Measurements from ENCODE around the gene USP25. TPM values are rescaled to one million over a fixed set of nuclear protein-coding genes. Genes with fewer than 3 reads are reported as not detected.

USP25 gene
- total and polyA plus RNA-seq, 10 donors = 9.3 to 62.2 (median 48.2) TPM

- Histone ChIP-seq H3K36me3 (no peaks in the 10 kb centered on the region), H3K4me3 (no peak overlapping the region), H3K27ac (peak overlapping the region in 3 of 8 donors; percentile 12 to 59 (median 19)), H3K9me3 (no peaks in the 10 kb centered on the region), H3K4me1 (peaks cover 0 to 56% (median 6%) of the 10 kb centered on the region in 6 donors), H3K27me3 (replicated peaks in 1 of 7) (no peaks in the 10 kb centered on the region)
- 16 to 42% (median 33%) methylated on average over 1 of the region's 1 CpG for WGBS, 5 donors
- TF ChIP-seq POLR2A (IDR thresholded peaks at IDR 0.05) (no peak), POLR2AphosphoS5 (IDR thresholded peaks at IDR 0.05) (no peak), CTCF (IDR thresholded peaks at IDR 0.05 in 8 of 11, conservative IDR thresholded peaks at IDR 0.05 in 3 of 11) (no peak)
- intact Hi-C loops (cut with DNase I; ENCODE audit: low total_unique reads) = no loop called here
- no peak for DNase-seq
Measured at GRCh38 chr21:15686506-15686905, 43.3 kb upstream of the USP25 start.

- Histone ChIP-seq H3K36me3 (no peaks in the 10 kb centered on the region), H3K4me1 (peaks cover 0 to 51% (median 6%) of the 10 kb centered on the region in 6 donors), H3K4me3 (no peak overlapping the region), H3K9me3 (no peaks in the 10 kb centered on the region), H3K27ac (peak overlapping the region in 2 of 8 donors; percentile 12 to 59), H3K27me3 (replicated peaks in 1 of 7) (no peaks in the 10 kb centered on the region)
- TF ChIP-seq POLR2A (IDR thresholded peaks at IDR 0.05) = no peak
- TF ChIP-seq POLR2AphosphoS5 (IDR thresholded peaks at IDR 0.05) = no peak
- no peak for TF ChIP-seq CTCF (IDR thresholded peaks at IDR 0.05 in 8 of 11, conservative IDR thresholded peaks at IDR 0.05 in 3 of 11)
- WGBS, 5 donors = 50 to 83% (median 68%) methylated on average over 3 of the region's 3 CpGs
- intact Hi-C loops (cut with DNase I; ENCODE audit: low total_unique reads) = no loop called here
- no peak for DNase-seq
Measured at GRCh38 chr21:15687208-15687607, 42.6 kb upstream of the USP25 start.

- Histone ChIP-seq H3K36me3 (no peaks in the 10 kb centered on the region), H3K4me3 (no peak overlapping the region), H3K27ac (no peak overlapping the region), H3K9me3 (no peaks in the 10 kb centered on the region), H3K27me3 (replicated peaks in 1 of 7) (no peaks in the 10 kb centered on the region), H3K4me1 (peaks cover 0 to 43% (median 6%) of the 10 kb centered on the region in 6 donors)
- DNase-seq = no peak
- intact Hi-C loops (cut with DNase I; ENCODE audit: low total_unique reads) = no loop called here
- TF ChIP-seq POLR2AphosphoS5 (IDR thresholded peaks at IDR 0.05) = no peak
- TF ChIP-seq POLR2A (IDR thresholded peaks at IDR 0.05) = no peak
- TF ChIP-seq CTCF (IDR thresholded peaks at IDR 0.05 in 8 of 11, conservative IDR thresholded peaks at IDR 0.05 in 3 of 11) = no peak
- 79 to 84% (median 82%) methylated on average over 3 of the region's 3 CpGs for WGBS, 5 donors
Measured at GRCh38 chr21:15688016-15688415, 41.8 kb upstream of the USP25 start.

GRCh38 chr21:15688809-15689208 is 41.0 kb upstream of the USP25 start:
- no peak for TF ChIP-seq CTCF (IDR thresholded peaks at IDR 0.05 in 8 of 11, conservative IDR thresholded peaks at IDR 0.05 in 3 of 11)
- TF ChIP-seq POLR2AphosphoS5 (IDR thresholded peaks at IDR 0.05) = no peak
- TF ChIP-seq POLR2A (IDR thresholded peaks at IDR 0.05) = no peak
- peak overlapping the region in 2 of 8 donors; percentile 13 to 21 for H3K27ac ChIP-seq
- peaks cover 0 to 35% (median 6%) of the 10 kb centered on the region in 6 donors for H3K4me1 ChIP-seq
- H3K36me3 ChIP-seq = no peaks in the 10 kb centered on the region
- no peak overlapping the region for H3K4me3 ChIP-seq
- H3K9me3 ChIP-seq = no peaks in the 10 kb centered on the region
- WGBS, 5 donors = 23 to 53% (median 31%) methylated on average over 2 of the region's 2 CpGs
- H3K27me3 ChIP-seq (replicated peaks in 1 of 7) = no peaks in the 10 kb centered on the region
- DNase-seq = no peak
- intact Hi-C loops (cut with DNase I; ENCODE audit: low total_unique reads) = no loop called here
